HG02884 (cell line): Measurements from ENCODE around the gene FMN2.
"Not testable (repeated sequence)": the region's sequence is repeated elsewhere in the genome, so short reads cannot be mapped to it uniquely, and the experiment has no call there.

Experiments used
- ATAC-seq: cut with Tn5 transposase; IDR thresholded peaks from one replicate; pipeline ENCODE4 v1.9.1; 2021; ENCODE audit warnings: mild to moderate bottlenecking, moderate library complexity; ENCODE audit not compliant: unreplicated experiment

FMN2 gene

GRCh38 chr1:240409615-240410014 lies 317.9 kb downstream of the FMN2 start:
- ATAC-seq = no peak

GRCh38 chr1:240413732-240414131 lies 322.0 kb downstream of the FMN2 start:
- no peak for ATAC-seq

GRCh38 chr1:240414237-240414636 lies 322.6 kb downstream of the FMN2 start:
- no peak for ATAC-seq

- ATAC-seq = not testable (repeated sequence)
Observed at GRCh38 chr1:240415011-240415410, 323.3 kb downstream of the FMN2 start.

- no peak for ATAC-seq
Observed at GRCh38 chr1:240415532-240415931, 323.8 kb downstream of the FMN2 start.

GRCh38 chr1:240417317-240417716 lies 325.6 kb downstream of the FMN2 start:
- no peak for ATAC-seq

- no peak for ATAC-seq
Observed at GRCh38 chr1:240420766-240421165, 329.1 kb downstream of the FMN2 start.

GRCh38 chr1:240423246-240423924 lies 331.7 kb downstream of the FMN2 start:
- ATAC-seq = no peak

- ATAC-seq = no peak
Observed at GRCh38 chr1:240424740-240425464, 333.2 kb downstream of the FMN2 start.

- no peak for ATAC-seq
Observed at GRCh38 chr1:240426051-240426450, 334.4 kb downstream of the FMN2 start.

- ATAC-seq = no peak
Observed at GRCh38 chr1:240435996-240436566, 344.4 kb downstream of the FMN2 start.

GRCh38 chr1:240441669-240442068 lies 350.0 kb downstream of the FMN2 start:
- ATAC-seq = no peak

GRCh38 chr1:240445369-240445768 lies 353.7 kb downstream of the FMN2 start:
- no peak for ATAC-seq

GRCh38 chr1:240455228-240455821 lies 363.6 kb downstream of the FMN2 start:
- no peak for ATAC-seq

- no peak for ATAC-seq
Observed at GRCh38 chr1:240457203-240457602, 365.5 kb downstream of the FMN2 start.

- ATAC-seq = no peak
Observed at GRCh38 chr1:240462277-240462676, 370.6 kb downstream of the FMN2 start.

- ATAC-seq = no peak
Observed at GRCh38 chr1:240462766-240463395, 371.2 kb downstream of the FMN2 start.

GRCh38 chr1:240464099-240464498 lies 372.4 kb downstream of the FMN2 start:
- no peak for ATAC-seq

- ATAC-seq = no peak
Observed at GRCh38 chr1:240465531-240465940, 373.9 kb downstream of the FMN2 start.

- no peak for ATAC-seq
Observed at GRCh38 chr1:240466509-240466908, 374.8 kb downstream of the FMN2 start.

- ATAC-seq = no peak
Observed at GRCh38 chr1:240467895-240468294, 376.2 kb downstream of the FMN2 start.
